CD8-positive, alpha-beta memory T cell (primary cell): ENCODE measurements around the gene MED16. TPM values are rescaled to one million over a fixed set of nuclear protein-coding genes. Genes with fewer than 3 reads are reported as not detected.
"Not testable (repeated sequence)": the region's sequence is repeated elsewhere in the genome, so short reads cannot be mapped to it uniquely, and the experiment has no call there.

Experiments
- CTCF ChIA-PET: fragments of 350-600 bp; sonication (Branson Sonifier 250); formaldehyde crosslinking; loops from one replicate; lab custom pipeline; 2021; ENCODE audit warnings: antibody characterized with exemption; lab: Charles Lee
- POLR2A ChIA-PET: fragments of 350-600 bp; sonication (Branson Sonifier 250); formaldehyde crosslinking; loops from one replicate; lab custom pipeline; 2021; ENCODE audit warnings: antibody characterized with exemption; lab: Charles Lee
- DNase-seq, 5 donors: peaks; one replicate each; pipeline versions ENCODE4 v3.0.0 to v3.0.0-alpha.2; 2020 to 2022; ENCODE audit warnings: mixed read lengths in 1 of 5
- H3K27ac ChIP-seq: one replicate; pipeline ENCODE4 v1.7.0; 2013; ENCODE audit warnings: low read depth, mild to moderate bottlenecking, low read length, moderate library complexity
- H3K27me3 ChIP-seq: 2 replicates; pipeline ENCODE4 v1.7.0; 2013; ENCODE audit warnings: low read length, mild to moderate bottlenecking; ENCODE audit not compliant: insufficient read depth, poor library complexity, severe bottlenecking
- H3K36me3 ChIP-seq: 2 replicates; pipeline ENCODE4 v1.7.0; 2013; ENCODE audit warnings: mild to moderate bottlenecking, low read length, moderate library complexity; ENCODE audit not compliant: insufficient read depth
- H3K4me1 ChIP-seq: 2 replicates; pipeline ENCODE4 v1.7.0; 2013; ENCODE audit warnings: mild to moderate bottlenecking, low read length, moderate library complexity; ENCODE audit not compliant: insufficient read depth
- H3K4me3 ChIP-seq: 2 replicates; pipeline ENCODE4 v1.7.0; 2013; ENCODE audit warnings: mild to moderate bottlenecking, low read length
- H3K9me3 ChIP-seq: 2 replicates; pipeline ENCODE4 v1.7.0; 2013; ENCODE audit warnings: mild to moderate bottlenecking, low read length
- H3K27ac Mint-ChIP-seq, 8 donors: one replicate each; pipeline ENCODE4 v1.8.0; 2020 to 2021; ENCODE audit warnings: mixed read lengths in 8 of 8, mild to moderate bottlenecking in 6 of 8, inconsistent platforms in 3 of 8, moderate library complexity in 3 of 8
- H3K27me3 Mint-ChIP-seq, 2 donors: one replicate each; pipeline ENCODE4 v1.8.0; 2020 to 2021; ENCODE audit warnings: mixed read lengths in 2 of 2, mild to moderate bottlenecking in 1 of 2, moderate library complexity in 1 of 2
- H3K36me3 Mint-ChIP-seq, 3 donors: one replicate each; pipeline ENCODE4 v1.8.0; 2020 to 2021; ENCODE audit warnings: mixed read lengths in 3 of 3, inconsistent platforms in 1 of 3, mild to moderate bottlenecking in 1 of 3
- H3K4me1 Mint-ChIP-seq, 3 donors: one replicate each; pipeline ENCODE4 v1.8.0; 2020 to 2021; ENCODE audit warnings: mixed read lengths in 3 of 3, inconsistent platforms in 1 of 3, mild to moderate bottlenecking in 1 of 3
- H3K4me3 Mint-ChIP-seq, 7 donors: one replicate each; pipeline ENCODE4 v1.8.0; 2020 to 2021; ENCODE audit warnings: mixed read lengths in 7 of 7, mild to moderate bottlenecking in 6 of 7, moderate library complexity in 4 of 7, inconsistent platforms in 2 of 7
- H3K9me3 Mint-ChIP-seq, 5 donors: one replicate each; pipeline ENCODE4 v1.8.0; 2020 to 2022; ENCODE audit warnings: mixed read lengths in 5 of 5, mild to moderate bottlenecking in 3 of 5, moderate library complexity in 2 of 5, inconsistent platforms in 1 of 5
- polyA plus RNA-seq: library from polyadenylated mRNA; unstranded; fragments of 300-500 nt; fragmentation: Illumina TruSeq; gene quantifications from one replicate; pipeline ENCODE4 v1.2.3, GENCODE V29; 2021
- total RNA-seq, 2 experiments: library from RNA; stranded (reverse); gene quantifications; one replicate each; pipeline ENCODE4 v1.2.3, GENCODE V29; 2021

Gene MED16
- total and polyA plus RNA-seq, 3 experiments from 2014 or later: 57.4 to 109 (median 59.4) TPM

- Mint-ChIP-seq H3K27ac (peak overlapping the region in 1 of 8 donors; percentile 42), H3K36me3 (peaks cover 0 to 46% (median 0%) of the 10 kb centered on the region in 3 donors)
- H3K27me3 ChIP-seq, H3K4me3 Mint-ChIP-seq, H3K4me3 ChIP-seq, H3K9me3 Mint-ChIP-seq, H3K36me3 ChIP-seq, DNase-seq, H3K27ac ChIP-seq, H3K4me1 ChIP-seq, H3K4me1 Mint-ChIP-seq, H3K9me3 ChIP-seq, H3K27me3 Mint-ChIP-seq: not testable (repeated sequence)
- CTCF ChIA-PET: interaction anchor here (0.7 to 2.0 kb wide), 5 partner anchors 14 to 118 kb away, joined by 3 to 6 read pairs (median 4); partner anchors contain the start of genes MED16 and RNU6-9
- POLR2A ChIA-PET: interaction anchor here (0.6 to 1.5 kb wide), 3 partner anchors 9 to 338 kb away, joined by 3 to 6 read pairs (median 3); no protein-coding TSS in a partner anchor
These were observed 14.0 kb downstream of the MED16 start for GRCh38 chr19:878751-879561.

GRCh38 chr19:877992-878660 lies 14.9 kb downstream of the MED16 start:
- not testable (repeated sequence) for H3K9me3 Mint-ChIP-seq, H3K4me3 ChIP-seq, H3K4me3 Mint-ChIP-seq, H3K27me3 ChIP-seq, H3K27me3 Mint-ChIP-seq, H3K36me3 ChIP-seq, H3K4me1 Mint-ChIP-seq, H3K9me3 ChIP-seq, H3K27ac ChIP-seq, DNase-seq, H3K4me1 ChIP-seq
- H3K36me3 Mint-ChIP-seq: peaks cover 0 to 39% (median 0%) of the 10 kb centered on the region in 3 donors
- peak overlapping the region in 1 of 8 donors; percentile 68 for H3K27ac Mint-ChIP-seq
- POLR2A ChIA-PET: interaction anchor here (1.5 kb wide), 1 partner anchor 10 kb away, joined by 3 read pairs; no protein-coding TSS in a partner anchor
- CTCF ChIA-PET: interaction anchor here (0.6 to 2.0 kb wide), 3 partner anchors 14 to 107 kb away, joined by 3 to 6 read pairs (median 4); partner anchors contain the start of genes MED16 and RNU6-9

GRCh38 chr19:876780-877314 lies 16.1 kb downstream of the MED16 start:
- Mint-ChIP-seq H3K4me1 (peaks cover 5 to 14% (median 8%) of the 10 kb centered on the region in 3 donors), H3K4me3 (no peak overlapping the region), H3K36me3 (peaks cover 0 to 35% (median 0%) of the 10 kb centered on the region in 3 donors), H3K27me3 (peaks cover 0 to 3% of the 10 kb centered on the region in 2 donors), H3K9me3 (no peaks in the 10 kb centered on the region), H3K27ac (no peak overlapping the region)
- Histone ChIP-seq H3K27me3 (no peaks in the 10 kb centered on the region), H3K36me3 (no peaks in the 10 kb centered on the region), H3K4me1 (peaks cover 12% of the 10 kb centered on the region), H3K27ac (no peak overlapping the region), H3K4me3 (no peak overlapping the region), H3K9me3 (no peaks in the 10 kb centered on the region)
- DNase-seq: no peak
- CTCF ChIA-PET: no interaction called here
- POLR2A ChIA-PET: no interaction called here

GRCh38 chr19:876089-876488 lies 16.9 kb downstream of the MED16 start:
- H3K27me3 ChIP-seq: no peaks in the 10 kb centered on the region
- CTCF ChIA-PET: interaction anchor here (2.1 kb wide), 2 partner anchors 12 to 33 kb away, joined by 8 to 12 read pairs; no protein-coding TSS in a partner anchor
- no peak overlapping the region for H3K4me3 Mint-ChIP-seq
- H3K27ac Mint-ChIP-seq: peak overlapping the region in 1 of 8 donors; percentile 52
- no peak for DNase-seq
- no peaks in the 10 kb centered on the region for H3K36me3 ChIP-seq
- peaks cover 13% of the 10 kb centered on the region for H3K4me1 ChIP-seq
- no peak overlapping the region for H3K27ac ChIP-seq
- no peak overlapping the region for H3K4me3 ChIP-seq
- H3K9me3 Mint-ChIP-seq: no peaks in the 10 kb centered on the region
- POLR2A ChIA-PET: interaction anchor here (1.0 kb wide), 1 partner anchor 17 kb away, joined by 3 read pairs; the partner anchor contains the start of genes MED16 and RNU6-9
- H3K9me3 ChIP-seq: no peaks in the 10 kb centered on the region
- H3K27me3 Mint-ChIP-seq: peaks cover 0 to 3% of the 10 kb centered on the region in 2 donors
- peaks cover 0 to 30% (median 0%) of the 10 kb centered on the region in 3 donors for H3K36me3 Mint-ChIP-seq
- peaks cover 5 to 18% (median 10%) of the 10 kb centered on the region in 3 donors for H3K4me1 Mint-ChIP-seq

GRCh38 chr19:875265-875879 lies 17.6 kb downstream of the MED16 start:
- H3K4me3 Mint-ChIP-seq: no peak overlapping the region
- H3K36me3 Mint-ChIP-seq: peaks cover 0 to 28% (median under 1%) of the 10 kb centered on the region in 3 donors
- peaks cover 0 to 3% of the 10 kb centered on the region in 2 donors for H3K27me3 Mint-ChIP-seq
- no peaks in the 10 kb centered on the region for H3K9me3 ChIP-seq
- no peaks in the 10 kb centered on the region for H3K9me3 Mint-ChIP-seq
- peaks cover 6 to 18% (median 12%) of the 10 kb centered on the region in 3 donors for H3K4me1 Mint-ChIP-seq
- no peak overlapping the region for H3K27ac Mint-ChIP-seq
- no peak overlapping the region for H3K4me3 ChIP-seq
- peaks cover 13% of the 10 kb centered on the region for H3K4me1 ChIP-seq
- no peak for DNase-seq
- POLR2A ChIA-PET: interaction anchor here (0.8 to 1.0 kb wide), 2 partner anchors 12 to 18 kb away, joined by 3 read pairs; partner anchors contain the start of genes MED16 and RNU6-9
- CTCF ChIA-PET: interaction anchor here (1.2 to 2.1 kb wide), 3 partner anchors 10 to 33 kb away, joined by 3 to 12 read pairs (median 8); no protein-coding TSS in a partner anchor
- no peaks in the 10 kb centered on the region for H3K27me3 ChIP-seq
- H3K36me3 ChIP-seq: peaks cover 6% of the 10 kb centered on the region
- no peak overlapping the region for H3K27ac ChIP-seq

GRCh38 chr19:873561-874041 lies 19.4 kb downstream of the MED16 start:
- CTCF ChIA-PET: interaction anchor here (1.4 kb wide), 1 partner anchor 110 kb away, joined by 4 read pairs; the partner anchor contains the start of gene WDR18
- H3K4me1 Mint-ChIP-seq: peaks cover 10 to 14% (median 12%) of the 10 kb centered on the region in 3 donors
- Histone ChIP-seq H3K36me3 (peaks cover 8% of the 10 kb centered on the region), H3K27ac (no peak overlapping the region), H3K27me3 (no peaks in the 10 kb centered on the region), H3K4me3 (no peak overlapping the region), H3K9me3 (no peaks in the 10 kb centered on the region), H3K4me1 (peaks cover 13% of the 10 kb centered on the region)
- H3K27ac Mint-ChIP-seq: no peak overlapping the region
- no peaks in the 10 kb centered on the region for H3K9me3 Mint-ChIP-seq
- POLR2A ChIA-PET: no interaction called here
- no peak overlapping the region for H3K4me3 Mint-ChIP-seq
- DNase-seq: no peak
- H3K36me3 Mint-ChIP-seq: peaks cover 0 to 36% (median 2%) of the 10 kb centered on the region in 3 donors
- peaks cover 0 to 5% of the 10 kb centered on the region in 2 donors for H3K27me3 Mint-ChIP-seq

GRCh38 chr19:873084-873483 lies 19.9 kb downstream of the MED16 start:
- Mint-ChIP-seq H3K27ac (peak overlapping the region in 3 of 8 donors; percentile 73 to 98 (median 87)), H3K9me3 (no peaks in the 10 kb centered on the region), H3K36me3 (peaks cover 0 to 39% (median 2%) of the 10 kb centered on the region in 3 donors), H3K4me1 (peaks cover 10 to 14% (median 12%) of the 10 kb centered on the region in 3 donors), H3K4me3 (peak overlapping the region; percentile 41 to 88 (median 66)), H3K27me3 (peaks cover 0 to 5% of the 10 kb centered on the region in 2 donors)
- Histone ChIP-seq H3K4me3 (no peak overlapping the region), H3K9me3 (no peaks in the 10 kb centered on the region), H3K27me3 (no peaks in the 10 kb centered on the region), H3K27ac (no peak overlapping the region), H3K4me1 (peaks cover 13% of the 10 kb centered on the region), H3K36me3 (peaks cover 8% of the 10 kb centered on the region)
- DNase-seq: peak; percentile 64 to 88 (median 80)
- CTCF ChIA-PET: interaction anchor here (1.4 to 1.5 kb wide), 2 partner anchors 9 to 111 kb away, joined by 4 to 7 read pairs; partner anchors contain the start of gene WDR18
- POLR2A ChIA-PET: interaction anchor here (0.6 to 1.8 kb wide), 5 partner anchors 9 to 155 kb away, joined by 3 to 9 read pairs (median 5); partner anchors contain the start of genes MED16 and RNU6-9
